Ascending aorta (tissue), 2 donors: ENCODE results near the gene NKIRAS1. TPM values are rescaled to one million over a fixed set of nuclear protein-coding genes. Genes with fewer than 3 reads are reported as not detected.
A peak's percentile ranks its signal among the peaks of the same experiment; 100 is the strongest.

Experiments used
- DNase-seq, 2 donors: peaks; one replicate each; pipeline ENCODE4 v3.0.0-alpha.2; 2019; ENCODE audit warnings: low spot score in 2 of 2
- H3K27ac ChIP-seq, 2 donors: fragments of 200-600 bp; sonication (generic); one replicate each; pipeline ENCODE4 v1.5.1; 2016 to 2017; ENCODE audit warnings: mild to moderate bottlenecking in 1 of 2
- H3K27me3 ChIP-seq: fragments of 200-600 bp; sonication (generic); one replicate; pipeline ENCODE4 v1.5.1; 2017
- H3K36me3 ChIP-seq, 2 donors: fragments of 200-600 bp; sonication (generic); one replicate each; pipeline ENCODE4 v1.5.1; 2016
- H3K4me1 ChIP-seq, 2 donors: fragments of 200-600 bp; sonication (generic); one replicate each; pipeline ENCODE4 v1.5.1; 2016 to 2017; ENCODE audit warnings: mild to moderate bottlenecking in 1 of 2
- H3K4me3 ChIP-seq, 2 donors: fragments of 200-600 bp; sonication (generic); one replicate each; pipeline ENCODE4 v1.5.1; 2016 to 2017; ENCODE audit warnings: mild to moderate bottlenecking in 1 of 2
- H3K9me3 ChIP-seq, 2 donors: fragments of 200-600 bp; sonication (generic); one replicate each; pipeline ENCODE4 v1.5.1; 2016
- intact Hi-C: fragments of 100-400 bp; cut with DNase I; formaldehyde crosslinking; loops from one replicate; pipeline ENCODE4 v1.15.1; 2023
- total RNA-seq: library from RNA; depleted of rRNA; stranded (reverse); fragments of >200 nt; gene quantifications from one replicate; pipeline ENCODE4 v1.1.0, GENCODE V29; 2016
- TF ChIP-seq, protein P1 (sequence below), 3 experiments: fragments of 200-600 bp in 2 of 3; fragments of 450-650 bp in 1 of 3; sonication (generic) in 2 of 3; IDR thresholded peaks; one replicate each; pipeline ENCODE4 v1.5.1; 2016 to 2019; ENCODE audit warnings: antibody characterized with exemption in 3 of 3, mild to moderate bottlenecking in 1 of 3, moderate library complexity in 1 of 3

Gene NKIRAS1
- total RNA-seq, 1 donor from 2014 or later = 8.7 TPM

DNA sequence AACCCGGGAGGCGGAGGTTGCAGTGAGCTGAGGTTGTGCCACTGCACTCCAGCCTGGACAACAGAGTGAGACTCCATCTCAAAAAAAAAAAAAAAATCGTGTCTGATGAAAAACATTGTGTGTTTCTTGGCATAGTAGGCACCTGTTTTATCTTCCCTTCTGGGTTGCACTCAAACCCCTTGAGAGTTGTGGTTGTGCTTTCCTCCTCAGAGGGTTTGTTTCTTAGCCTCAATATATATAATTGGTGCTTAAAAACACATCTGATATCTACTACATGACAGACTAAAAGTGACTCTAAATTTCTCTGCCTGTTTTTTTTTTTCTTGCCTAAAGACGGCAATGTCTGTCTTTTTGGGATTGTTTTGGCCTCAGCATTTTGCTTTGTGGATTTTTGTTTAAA lies 35.9 kb upstream of the NKIRAS1 start:
- DNase-seq = no peak
- no peaks in the 10 kb centered on the region for H3K9me3 ChIP-seq
- H3K27me3 ChIP-seq = no peaks in the 10 kb centered on the region
- peaks cover 16 to 56% of the 10 kb centered on the region in 2 donors for H3K4me1 ChIP-seq
- H3K36me3 ChIP-seq = peaks cover 4 to 11% of the 10 kb centered on the region in 2 donors
- H3K27ac ChIP-seq = peak overlapping the region; percentile 60 to 95
- TF ChIP-seq, protein P1, sequence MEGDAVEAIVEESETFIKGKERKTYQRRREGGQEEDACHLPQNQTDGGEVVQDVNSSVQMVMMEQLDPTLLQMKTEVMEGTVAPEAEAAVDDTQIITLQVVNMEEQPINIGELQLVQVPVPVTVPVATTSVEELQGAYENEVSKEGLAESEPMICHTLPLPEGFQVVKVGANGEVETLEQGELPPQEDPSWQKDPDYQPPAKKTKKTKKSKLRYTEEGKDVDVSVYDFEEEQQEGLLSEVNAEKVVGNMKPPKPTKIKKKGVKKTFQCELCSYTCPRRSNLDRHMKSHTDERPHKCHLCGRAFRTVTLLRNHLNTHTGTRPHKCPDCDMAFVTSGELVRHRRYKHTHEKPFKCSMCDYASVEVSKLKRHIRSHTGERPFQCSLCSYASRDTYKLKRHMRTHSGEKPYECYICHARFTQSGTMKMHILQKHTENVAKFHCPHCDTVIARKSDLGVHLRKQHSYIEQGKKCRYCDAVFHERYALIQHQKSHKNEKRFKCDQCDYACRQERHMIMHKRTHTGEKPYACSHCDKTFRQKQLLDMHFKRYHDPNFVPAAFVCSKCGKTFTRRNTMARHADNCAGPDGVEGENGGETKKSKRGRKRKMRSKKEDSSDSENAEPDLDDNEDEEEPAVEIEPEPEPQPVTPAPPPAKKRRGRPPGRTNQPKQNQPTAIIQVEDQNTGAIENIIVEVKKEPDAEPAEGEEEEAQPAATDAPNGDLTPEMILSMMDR (IDR thresholded peaks at IDR 0.05) = no peak
- no peak overlapping the region for H3K4me3 ChIP-seq
- intact Hi-C loops = no loop called here

DNA sequence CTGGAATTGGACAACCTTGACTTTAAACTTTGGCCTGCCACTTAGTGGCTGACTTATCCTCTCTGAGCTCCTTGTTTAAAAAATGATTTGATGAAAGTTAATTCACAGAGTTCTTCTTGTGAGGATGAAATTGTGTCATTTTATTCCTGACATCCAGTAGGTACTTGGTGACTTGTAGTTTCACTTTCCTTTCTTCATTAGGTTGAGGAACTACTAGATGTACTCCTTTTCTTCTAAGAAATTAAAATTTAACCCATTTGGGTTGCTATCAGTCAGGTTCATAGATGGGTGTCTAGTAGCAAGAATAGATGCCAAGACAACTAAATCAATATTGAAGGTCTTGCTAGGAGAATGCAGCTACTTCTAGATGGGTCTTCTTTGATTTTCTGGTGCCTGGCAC lies 33.5 kb upstream of the NKIRAS1 start:
- no peaks in the 10 kb centered on the region for H3K27me3 ChIP-seq

DNA sequence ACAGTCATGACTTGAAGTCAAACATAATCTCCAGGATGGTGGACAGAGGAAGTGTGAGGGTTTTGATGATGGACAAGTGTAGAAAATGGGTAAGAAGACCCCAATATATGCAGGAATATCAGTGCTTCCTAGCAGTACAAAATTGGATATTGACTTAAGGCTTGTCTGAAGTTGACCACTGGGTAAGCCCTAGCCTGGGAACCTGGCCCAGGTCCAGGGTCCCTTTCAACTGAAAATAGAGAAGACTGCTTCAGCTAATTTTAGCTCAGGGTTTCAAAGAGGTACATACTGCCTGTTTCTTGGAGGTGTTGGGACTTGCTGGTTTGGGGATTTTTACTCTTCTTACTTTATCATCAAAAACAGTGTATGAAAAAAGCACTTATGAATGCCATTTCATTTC lies 33.0 kb upstream of the NKIRAS1 start:
- Histone ChIP-seq H3K27ac (peak overlapping the region; percentile 51 to 95), H3K36me3 (peaks cover 0 to 2% of the 10 kb centered on the region in 2 donors), H3K4me3 (peak overlapping the region; percentile 25 to 31), H3K4me1 (peaks cover 20 to 62% of the 10 kb centered on the region in 2 donors), H3K27me3 (no peaks in the 10 kb centered on the region), H3K9me3 (no peaks in the 10 kb centered on the region)
- TF ChIP-seq, protein P1 (IDR thresholded peaks at IDR 0.05) = no peak
- peak in 1 of 2 donors; percentile 67 for DNase-seq
- intact Hi-C loops = loop anchor here (5.0 to 10.0 kb wide), 3 partner anchors 43 to 745 kb away; partner anchors contain the start of gene UBE2E2

More for the DNA sequence above, 33.5 kb upstream of the NKIRAS1 start:
- peaks cover 20 to 62% of the 10 kb centered on the region in 2 donors for H3K4me1 ChIP-seq
- H3K9me3 ChIP-seq = no peaks in the 10 kb centered on the region
- intact Hi-C loops = no loop called here
- peaks cover 0 to 7% of the 10 kb centered on the region in 2 donors for H3K36me3 ChIP-seq
- H3K4me3 ChIP-seq = peak overlapping the region; percentile 25 to 31
- no peak for DNase-seq
- peak overlapping the region; percentile 51 to 95 for H3K27ac ChIP-seq
- TF ChIP-seq, protein P1 (IDR thresholded peaks at IDR 0.05) = no peak

DNA sequence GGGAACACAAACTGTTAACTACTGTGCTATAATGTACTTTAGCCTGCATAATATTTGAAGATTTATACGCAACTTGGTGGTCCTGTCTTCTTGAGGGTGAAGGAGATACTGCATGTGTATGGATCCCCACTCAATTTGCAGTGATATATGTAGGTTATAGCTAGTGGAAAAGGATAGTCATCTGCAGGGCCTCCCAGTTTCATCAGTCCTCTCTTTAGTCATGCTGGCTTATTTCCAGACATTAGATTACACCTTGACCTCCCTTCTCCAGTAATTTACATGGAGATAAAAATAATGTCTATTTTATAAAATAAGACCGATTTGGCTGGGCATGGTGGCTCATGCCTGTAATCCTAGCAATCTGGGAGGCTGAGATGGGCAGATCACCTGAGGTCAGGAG lies 32.0 kb upstream of the NKIRAS1 start:
- DNase-seq = no peak
- H3K27ac ChIP-seq = peak overlapping the region; percentile 6 to 95
- no peaks in the 10 kb centered on the region for H3K27me3 ChIP-seq
- H3K4me3 ChIP-seq = no peak overlapping the region
- peaks cover 19 to 57% of the 10 kb centered on the region in 2 donors for H3K4me1 ChIP-seq
- intact Hi-C loops = loop anchor here (5.0 to 10.0 kb wide), 3 partner anchors 44 to 744 kb away; partner anchors contain the start of gene UBE2E2
- H3K36me3 ChIP-seq = no peaks in the 10 kb centered on the region
- no peaks in the 10 kb centered on the region for H3K9me3 ChIP-seq
- TF ChIP-seq, protein P1 (IDR thresholded peaks at IDR 0.05) = no peak

DNA sequence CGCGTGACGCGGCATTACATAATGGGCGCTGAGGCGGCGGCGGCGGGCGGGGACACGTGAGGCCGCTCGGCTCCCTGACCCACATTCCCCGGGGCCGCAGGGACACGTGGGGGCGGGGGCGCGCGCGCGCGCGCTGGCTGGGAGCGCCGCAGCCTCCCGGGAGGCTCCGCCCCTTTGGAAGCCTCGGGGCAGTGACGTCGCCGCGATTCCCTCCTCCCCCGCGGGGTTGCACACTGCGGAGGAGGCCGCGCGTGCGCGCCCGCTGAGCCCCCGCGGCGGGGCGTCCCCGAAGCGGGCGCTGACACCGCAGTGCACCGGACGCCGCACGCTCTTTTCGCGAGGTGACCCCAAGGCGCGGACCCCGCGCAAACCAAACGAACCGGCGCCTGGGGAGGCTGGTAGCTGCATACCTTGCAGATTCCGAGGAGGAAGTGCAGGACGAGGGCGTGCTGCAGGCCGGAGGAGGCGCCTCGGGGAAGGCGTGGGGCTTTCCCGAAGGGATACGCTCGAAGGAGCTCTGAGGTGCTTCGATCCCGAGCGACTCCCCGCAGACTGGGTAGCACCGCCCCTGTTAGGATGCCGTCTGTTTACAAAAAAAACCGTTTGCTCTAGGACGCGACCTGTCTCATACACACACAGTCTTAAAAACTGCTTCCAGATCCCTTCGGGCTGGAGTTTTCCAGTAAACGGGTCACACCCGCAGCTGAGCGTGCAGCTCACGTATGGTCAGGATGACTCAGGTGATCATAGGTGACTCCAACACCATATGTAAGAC lies 29.3 kb upstream of the NKIRAS1 start:
- Histone ChIP-seq H3K36me3 (no peaks in the 10 kb centered on the region), H3K27me3 (no peaks in the 10 kb centered on the region), H3K4me3 (peak overlapping the region; percentile 96 to 98), H3K4me1 (peaks cover 13 to 38% of the 10 kb centered on the region in 2 donors), H3K27ac (peak overlapping the region; percentile 85 to 95), H3K9me3 (no peaks in the 10 kb centered on the region)
- intact Hi-C loops = loop anchor here (1.0 to 10.0 kb wide), 5 partner anchors 19 to 741 kb away; partner anchors contain the start of genes NKIRAS1 and UBE2E2
- TF ChIP-seq, protein P1 (IDR thresholded peaks at IDR 0.05) = no peak
- DNase-seq = peak; percentile 95 to 99
